GM21786 (cell line): ENCODE results near the gene MICAL3.

Experiments
- ATAC-seq: cut with Tn5 transposase; IDR thresholded peaks from one replicate; pipeline ENCODE4 v1.9.1; 2021; ENCODE audit not compliant: unreplicated experiment

The MICAL3 gene

GRCh38 chr22:17802822-17803221 is 221.5 kb downstream of the MICAL3 start:
- ATAC-seq: no peak

GRCh38 chr22:17802411-17802810 is 221.9 kb downstream of the MICAL3 start:
- no peak for ATAC-seq

- ATAC-seq: peak; percentile 26
Measured at GRCh38 chr22:17797721-17798559, 226.4 kb downstream of the MICAL3 start.

- ATAC-seq: no peak
Measured at GRCh38 chr22:17796695-17797094, 227.7 kb downstream of the MICAL3 start.

GRCh38 chr22:17795661-17796548 is 228.5 kb downstream of the MICAL3 start:
- no peak for ATAC-seq

- no peak for ATAC-seq
Measured at GRCh38 chr22:17794726-17795542, 229.4 kb downstream of the MICAL3 start.

GRCh38 chr22:17792854-17793434 is 231.4 kb downstream of the MICAL3 start:
- no peak for ATAC-seq

GRCh38 chr22:17792299-17792698 is 232.1 kb downstream of the MICAL3 start:
- ATAC-seq: no peak

- ATAC-seq: no peak
Measured at GRCh38 chr22:17791196-17791595, 233.2 kb downstream of the MICAL3 start.

GRCh38 chr22:17789379-17790200 is 234.8 kb downstream of the MICAL3 start:
- ATAC-seq: no peak

GRCh38 chr22:17788528-17789378 is 235.6 kb downstream of the MICAL3 start:
- ATAC-seq: no peak

GRCh38 chr22:17787716-17788330 is 236.5 kb downstream of the MICAL3 start:
- ATAC-seq: no peak

GRCh38 chr22:17787241-17787640 is 237.1 kb downstream of the MICAL3 start:
- no peak for ATAC-seq

GRCh38 chr22:17786435-17787161 is 237.8 kb downstream of the MICAL3 start:
- no peak for ATAC-seq

- no peak for ATAC-seq
Measured at GRCh38 chr22:17785185-17786184, 238.9 kb downstream of the MICAL3 start.

GRCh38 chr22:17784776-17785175 is 239.6 kb downstream of the MICAL3 start:
- ATAC-seq: no peak
